ENCODE data around the gene ZNF454. TPM values are rescaled to one million over a fixed set of nuclear protein-coding genes. Genes with fewer than 3 reads are reported as not detected.

Gene ZNF454
- total RNA-seq, 2 donors from 2014 or later = 0.86 TPM; not detected in 1

- Mint-ChIP-seq H3K4me3 (no peak overlapping the region), H3K9me3 (peaks cover 71% of the 10 kb centered on the region), H3K27me3 (ENCODE audit: insufficient read depth) (no peaks in the 10 kb centered on the region), H3K4me1 (no peaks in the 10 kb centered on the region), H3K27ac (no peak overlapping the region), H3K36me3 (ENCODE audit: low read depth) (no peaks in the 10 kb centered on the region)
- H3K9me3 ChIP-seq (ENCODE audit: control insufficient read depth, low read length) = peaks cover 49% of the 10 kb centered on the region
- no peaks in the 10 kb centered on the region for H3K27me3 ChIP-seq (ENCODE audit: control insufficient read depth, insufficient read depth, low read length, poor library complexity, severe bottlenecking)
- no peaks in the 10 kb centered on the region for H3K36me3 ChIP-seq (ENCODE audit: control insufficient read depth, insufficient read depth, low read length)
- H3K4me1 ChIP-seq (ENCODE audit: control insufficient read depth, insufficient read depth, low read length) = no peaks in the 10 kb centered on the region
- 87% methylated on average over 2 of the region's 2 CpGs; no CpG with 5 or more reads in 1 of the 2 experiments for WGBS, 2 experiments (ENCODE audit: insufficient coverage in 1 of 2, insufficient read length in 1 of 2)
- H3K9ac ChIP-seq (ENCODE audit: extremely low read depth, low read length, poor library complexity, severe bottlenecking) = no peak overlapping the region
- H3K4me3 ChIP-seq (ENCODE audit: low read length) = peak overlapping the region; percentile 33
- no peak for DNase-seq
- TF ChIP-seq, protein P1, sequence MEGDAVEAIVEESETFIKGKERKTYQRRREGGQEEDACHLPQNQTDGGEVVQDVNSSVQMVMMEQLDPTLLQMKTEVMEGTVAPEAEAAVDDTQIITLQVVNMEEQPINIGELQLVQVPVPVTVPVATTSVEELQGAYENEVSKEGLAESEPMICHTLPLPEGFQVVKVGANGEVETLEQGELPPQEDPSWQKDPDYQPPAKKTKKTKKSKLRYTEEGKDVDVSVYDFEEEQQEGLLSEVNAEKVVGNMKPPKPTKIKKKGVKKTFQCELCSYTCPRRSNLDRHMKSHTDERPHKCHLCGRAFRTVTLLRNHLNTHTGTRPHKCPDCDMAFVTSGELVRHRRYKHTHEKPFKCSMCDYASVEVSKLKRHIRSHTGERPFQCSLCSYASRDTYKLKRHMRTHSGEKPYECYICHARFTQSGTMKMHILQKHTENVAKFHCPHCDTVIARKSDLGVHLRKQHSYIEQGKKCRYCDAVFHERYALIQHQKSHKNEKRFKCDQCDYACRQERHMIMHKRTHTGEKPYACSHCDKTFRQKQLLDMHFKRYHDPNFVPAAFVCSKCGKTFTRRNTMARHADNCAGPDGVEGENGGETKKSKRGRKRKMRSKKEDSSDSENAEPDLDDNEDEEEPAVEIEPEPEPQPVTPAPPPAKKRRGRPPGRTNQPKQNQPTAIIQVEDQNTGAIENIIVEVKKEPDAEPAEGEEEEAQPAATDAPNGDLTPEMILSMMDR (conservative IDR thresholded peaks at IDR 0.05) = no peak
- H3K27ac ChIP-seq (ENCODE audit: low read depth, low read length) = no peak overlapping the region
These were observed 65.6 kb downstream of the ZNF454 start for GRCh38 chr5:179006564-179006963.

DNA sequence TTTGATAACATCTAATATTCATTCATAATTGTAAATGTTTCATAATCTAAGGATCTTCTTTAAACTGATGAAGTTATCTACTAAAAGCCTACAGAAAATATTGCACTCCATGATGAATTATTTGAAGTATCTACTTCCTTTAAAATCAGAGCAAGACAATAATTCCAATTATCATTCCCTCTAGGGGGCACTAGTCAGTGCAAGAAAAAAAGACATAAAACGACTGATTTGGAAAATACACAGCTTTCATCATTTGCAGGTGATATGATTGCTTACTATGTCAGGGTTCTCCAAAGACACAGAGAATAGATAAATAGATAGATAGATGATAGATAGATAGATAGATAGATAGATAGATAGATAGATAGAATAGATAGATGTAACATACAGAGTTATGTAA is 67.7 kb downstream of the ZNF454 start:
- Mint-ChIP-seq H3K27ac (no peak overlapping the region), H3K27me3 (ENCODE audit: insufficient read depth) (no peaks in the 10 kb centered on the region), H3K36me3 (ENCODE audit: low read depth) (no peaks in the 10 kb centered on the region), H3K9me3 (peaks cover 74% of the 10 kb centered on the region), H3K4me1 (no peaks in the 10 kb centered on the region), H3K4me3 (no peak overlapping the region)
- WGBS, 2 experiments (ENCODE audit: insufficient coverage in 1 of 2, insufficient read length in 1 of 2) = 42% methylated on average over 1 of the region's 1 CpG; no CpG with 5 or more reads in 1 of the 2 experiments
- Histone ChIP-seq H3K36me3 (ENCODE audit: control insufficient read depth, insufficient read depth, low read length) (no peaks in the 10 kb centered on the region), H3K9me3 (ENCODE audit: control insufficient read depth, low read length) (peaks cover 59% of the 10 kb centered on the region), H3K9ac (ENCODE audit: extremely low read depth, low read length, poor library complexity, severe bottlenecking) (no peak overlapping the region), H3K4me3 (ENCODE audit: low read length) (no peak overlapping the region), H3K4me1 (ENCODE audit: control insufficient read depth, insufficient read depth, low read length) (no peaks in the 10 kb centered on the region), H3K27me3 (ENCODE audit: control insufficient read depth, insufficient read depth, low read length, poor library complexity, severe bottlenecking) (no peaks in the 10 kb centered on the region), H3K27ac (ENCODE audit: low read depth, low read length) (no peak overlapping the region)
- DNase-seq = no peak
- TF ChIP-seq, protein P1 (conservative IDR thresholded peaks at IDR 0.05) = peak; percentile 51

Other genes starting within 250 kb of the ZNF454 start
- 10 to 100 TPM; 22.1 to 23.3 TPM for gene ZNF354A, start 210.5 kb upstream of the ZNF454 start, total RNA-seq
- gene ZNF354B, start 81.2 kb upstream of the ZNF454 start, total RNA-seq = 10 to 100 TPM; 24.3 to 26.0 TPM
- 1 to 10 TPM; 1.8 to 3.3 TPM for gene ZFP2, start 45.3 kb upstream of the ZNF454 start, total RNA-seq
- not detected for gene GRM6, start 54.1 kb downstream of the ZNF454 start, total RNA-seq
- 1 to 10 TPM; 5.8 to 6.6 TPM for gene ZNF879, start 82.6 kb downstream of the ZNF454 start, total RNA-seq
- 1 to 10 TPM; 3.4 to 4.8 TPM for gene ZNF354C, start 119.2 kb downstream of the ZNF454 start, total RNA-seq